HG02943 (cell line): Measurements from ENCODE around the gene GAN.
"Not testable (repeated sequence)": the region's sequence is repeated elsewhere in the genome, so short reads cannot be mapped to it uniquely, and the experiment has no call there.

Source experiments
- ATAC-seq: cut with Tn5 transposase; IDR thresholded peaks from one replicate; pipeline ENCODE4 v1.9.1; 2021; ENCODE audit warnings: mild to moderate bottlenecking, low read depth, moderate library complexity; ENCODE audit not compliant: unreplicated experiment

Gene GAN

GRCh38 chr16:81345172-81345571 lies 30.4 kb downstream of the GAN start:
- not testable (repeated sequence) for ATAC-seq

DNA sequence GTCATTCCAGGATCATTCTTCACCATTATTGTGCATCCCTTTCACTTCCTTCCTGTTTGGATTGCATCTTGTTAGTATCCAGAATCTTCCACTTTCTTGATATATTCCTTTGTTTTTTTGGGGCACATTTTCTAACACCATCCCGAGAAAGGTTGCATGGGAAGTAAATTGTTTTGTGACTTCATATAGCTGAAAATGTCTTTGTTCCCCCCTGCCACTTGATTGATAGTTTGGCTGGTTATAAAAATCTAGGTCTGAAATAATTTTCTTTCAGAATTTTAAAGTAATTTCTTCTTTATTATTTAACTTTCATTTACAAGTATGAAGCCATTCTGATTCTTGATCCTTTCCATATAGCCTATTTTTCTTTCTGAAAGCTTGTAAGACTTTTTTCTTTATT lies 32.7 kb downstream of the GAN start:
- ATAC-seq: no peak

DNA sequence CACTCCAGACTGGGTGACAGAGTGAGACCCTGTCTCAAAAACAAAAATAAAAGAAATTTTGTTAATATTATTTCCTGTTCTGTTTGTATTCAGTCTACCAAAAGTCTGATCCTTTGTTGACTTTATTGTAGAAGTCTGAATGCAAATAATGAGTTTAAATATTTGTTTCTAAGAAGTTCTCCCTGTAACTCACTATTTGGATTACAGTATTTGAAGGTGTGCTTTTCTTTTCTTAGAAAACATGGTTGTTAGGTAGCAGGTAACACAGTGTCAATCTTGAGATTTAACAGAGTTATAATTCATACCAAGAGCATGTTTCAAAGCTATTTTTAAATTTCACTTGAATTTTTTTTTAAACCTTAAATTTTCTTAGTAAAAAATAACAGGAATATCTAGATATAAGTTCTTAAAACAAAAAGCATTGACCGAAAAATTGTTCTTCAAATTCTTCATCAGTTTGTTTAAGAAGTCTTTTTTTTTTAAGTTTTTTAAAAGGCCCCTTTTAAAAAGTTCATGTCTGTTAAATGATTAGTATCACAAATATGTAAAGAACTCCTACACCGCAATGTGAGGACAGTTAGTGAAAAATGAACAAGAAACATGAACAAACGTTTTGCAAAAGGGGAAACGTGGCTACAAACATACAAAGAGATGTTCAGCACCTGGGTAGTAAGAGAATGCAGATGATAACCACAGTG lies 35.0 kb downstream of the GAN start:
- no peak for ATAC-seq

GRCh38 chr16:81350306-81350615 lies 35.5 kb downstream of the GAN start:
- no peak for ATAC-seq

- no peak for ATAC-seq
Observed at GRCh38 chr16:81353895-81354294, 39.1 kb downstream of the GAN start.

DNA sequence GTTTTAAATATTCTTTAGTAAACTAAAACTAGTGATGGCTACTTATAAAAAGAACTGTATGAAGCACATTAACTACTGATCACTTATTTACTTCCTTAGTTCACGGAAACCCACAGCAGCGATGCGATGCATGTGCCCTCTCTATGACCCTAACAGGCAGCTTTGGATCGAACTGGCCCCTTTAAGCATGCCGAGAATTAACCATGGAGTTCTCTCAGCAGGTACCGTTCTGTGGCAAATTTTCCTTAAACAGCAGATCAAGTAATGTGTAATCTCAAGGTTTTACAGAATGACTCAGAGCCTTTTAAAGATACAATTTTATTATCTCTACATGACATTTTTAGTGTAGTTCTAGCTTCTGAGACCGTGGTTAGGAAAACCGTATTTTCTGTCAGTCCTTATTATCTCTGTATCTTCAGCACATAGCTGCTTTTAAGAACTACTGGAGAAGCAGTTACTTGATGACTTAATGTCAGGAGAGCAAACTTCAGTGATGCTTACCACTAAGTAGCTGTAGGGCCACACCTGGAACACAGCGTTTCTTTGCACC lies 43.0 kb downstream of the GAN start:
- no peak for ATAC-seq

- ATAC-seq: no peak
Observed at GRCh38 chr16:81358860-81359259, 44.1 kb downstream of the GAN start.

DNA sequence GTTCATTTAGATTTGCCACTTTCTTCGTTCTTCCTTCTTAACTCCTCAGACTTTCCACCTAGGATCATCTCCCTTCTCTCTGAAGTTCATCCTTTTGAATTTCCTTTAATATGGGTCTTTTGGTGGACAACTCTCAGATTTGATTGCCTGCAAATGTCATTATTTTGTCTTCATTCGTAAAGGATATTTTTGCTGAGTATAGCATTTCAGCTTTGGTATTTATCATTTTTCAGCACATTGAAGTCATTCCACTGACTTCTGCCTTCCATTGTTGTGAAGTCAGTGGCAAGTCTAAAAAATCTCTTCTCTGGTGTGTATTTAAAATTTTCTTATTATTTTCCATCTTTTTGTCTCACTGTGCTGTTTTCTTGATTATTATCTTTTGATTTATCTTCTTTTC lies 45.4 kb downstream of the GAN start:
- no peak for ATAC-seq

DNA sequence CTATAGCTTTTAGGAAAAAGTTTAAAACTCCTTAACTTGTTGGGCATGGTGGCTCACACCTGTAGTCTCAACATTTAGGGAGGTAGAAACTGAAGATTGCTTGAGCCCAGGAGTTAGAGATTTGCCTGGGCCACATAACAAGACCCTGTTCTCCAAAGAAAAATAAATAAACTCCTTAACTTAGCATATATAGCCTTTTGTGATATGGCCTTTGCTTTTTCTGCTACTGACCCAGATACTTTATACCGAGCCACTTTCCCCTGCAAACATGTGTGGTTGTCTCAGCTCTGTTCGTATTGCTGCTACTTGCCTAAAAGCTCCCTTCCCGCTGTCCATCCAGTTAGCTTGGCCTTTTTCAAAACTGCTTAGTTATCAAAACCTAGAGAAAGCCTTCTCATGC lies 51.0 kb downstream of the GAN start:
- no peak for ATAC-seq

DNA sequence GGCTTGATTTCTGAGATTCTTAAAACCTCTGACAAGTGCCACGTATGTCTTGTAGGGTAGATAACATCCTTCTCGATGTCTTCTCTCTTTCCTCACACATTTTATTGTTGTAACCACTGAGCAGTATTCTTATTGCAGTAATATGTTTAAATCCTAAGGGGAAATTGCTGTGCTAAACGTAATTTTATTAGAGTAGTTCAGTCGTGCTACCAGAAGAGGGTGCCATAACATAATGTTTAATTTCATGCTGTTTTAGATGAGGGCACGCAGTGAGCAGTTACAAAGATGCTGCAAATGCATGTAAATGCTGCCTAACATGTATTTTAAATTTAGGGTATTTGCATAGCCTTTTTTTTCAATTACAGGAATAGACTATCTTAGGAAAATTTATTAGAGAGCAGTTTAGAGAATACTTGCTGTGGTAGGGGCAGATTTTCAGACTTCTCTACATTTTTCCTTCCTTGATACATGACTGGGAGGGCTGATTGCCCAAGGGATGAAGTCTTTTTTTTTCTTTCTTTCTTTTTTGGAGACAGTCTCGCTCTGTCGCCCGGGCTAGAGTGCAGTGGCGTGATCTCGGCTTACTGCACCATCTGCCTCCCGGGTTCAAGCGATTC lies 51.7 kb downstream of the GAN start:
- no peak for ATAC-seq

- ATAC-seq: no peak
Observed at GRCh38 chr16:81367821-81368220, 53.1 kb downstream of the GAN start.

DNA sequence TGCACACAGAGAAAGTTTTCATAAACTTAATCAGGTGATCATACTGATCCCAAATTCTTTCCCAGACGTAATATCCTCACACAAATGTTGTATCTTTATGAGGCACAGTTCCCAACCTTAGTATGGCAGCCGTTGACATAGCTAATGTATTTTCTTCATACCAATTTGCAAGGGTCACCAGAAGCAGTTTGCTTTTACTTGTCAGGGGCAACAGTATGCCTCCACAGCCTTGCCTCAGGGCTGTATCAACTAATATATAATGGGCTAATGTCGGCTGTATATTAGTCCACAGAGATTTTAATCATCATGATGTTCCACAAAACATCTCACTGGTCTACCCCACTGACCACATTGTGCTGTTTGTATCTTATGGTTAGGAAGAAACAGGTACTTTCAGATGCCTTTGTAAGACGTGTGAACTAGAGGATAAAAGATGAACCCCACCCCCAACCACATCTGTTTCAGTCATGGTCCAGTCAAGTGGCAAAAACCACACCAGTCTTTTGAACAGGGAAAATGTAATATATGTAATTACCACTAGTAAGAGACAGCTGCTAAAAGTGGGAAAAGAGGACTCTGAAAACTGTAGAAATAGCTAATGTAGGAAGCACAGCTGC lies 55.2 kb downstream of the GAN start:
- no peak for ATAC-seq

GRCh38 chr16:81371106-81371505 lies 56.3 kb downstream of the GAN start:
- no peak for ATAC-seq

DNA sequence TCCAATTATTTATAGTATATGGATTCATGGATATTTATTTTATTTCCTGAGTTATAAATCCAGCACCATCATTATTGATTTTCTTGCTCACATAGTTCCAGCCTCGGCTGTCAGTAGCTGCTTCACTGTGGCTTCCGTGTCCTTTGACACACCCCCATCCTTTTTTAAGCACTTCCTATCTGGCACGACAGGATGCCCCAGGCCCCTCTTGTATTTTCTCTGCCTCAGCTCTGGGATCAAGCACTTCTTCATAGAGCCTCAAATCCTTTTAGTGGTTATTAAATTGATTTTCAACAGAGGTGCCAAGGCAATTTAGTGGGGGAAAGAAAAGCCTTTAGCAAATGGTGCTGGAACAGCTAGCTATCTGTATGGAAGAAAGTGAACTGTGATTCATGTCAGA lies 59.8 kb downstream of the GAN start:
- ATAC-seq: no peak

DNA sequence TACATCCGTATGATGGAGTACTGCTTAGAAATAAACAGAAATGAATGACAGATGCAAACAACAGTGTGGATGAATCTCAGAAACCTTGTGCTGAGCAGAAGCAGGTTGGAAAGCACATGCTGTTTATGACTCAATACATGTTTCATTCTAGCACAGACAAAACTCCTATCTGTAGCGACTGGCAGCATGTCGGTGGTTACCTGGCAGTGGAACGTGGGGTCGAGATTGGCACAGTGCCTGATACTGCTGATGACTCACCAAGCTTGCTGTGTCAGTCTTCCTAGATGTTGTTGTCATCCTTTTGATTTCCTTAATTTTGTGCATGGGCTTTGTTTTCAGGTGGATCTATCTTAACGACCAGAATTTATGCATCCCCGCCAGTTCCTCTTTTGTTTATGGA lies 62.1 kb downstream of the GAN start:
- ATAC-seq: no peak

GRCh38 chr16:81378049-81378448 lies 63.3 kb downstream of the GAN start:
- no peak for ATAC-seq

DNA sequence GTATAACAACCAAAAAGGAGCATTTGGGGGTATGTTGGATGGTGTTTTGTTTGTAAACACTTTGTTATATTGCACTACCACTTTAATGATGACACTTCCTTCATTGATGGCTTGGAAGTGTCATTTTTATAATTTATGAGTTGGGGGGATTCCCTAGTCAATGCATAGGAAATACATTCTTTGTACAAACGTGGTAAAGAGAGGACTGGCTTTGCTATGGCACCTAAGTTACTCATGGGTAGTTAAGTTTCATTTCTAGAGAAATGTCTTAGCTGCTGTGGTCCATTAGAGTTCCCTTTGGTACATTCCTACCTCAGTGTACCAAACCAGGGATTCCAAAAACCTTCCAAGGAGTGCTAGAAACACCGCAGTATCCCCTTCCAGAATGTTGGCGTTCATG lies 66.2 kb downstream of the GAN start:
- ATAC-seq: no peak

GRCh38 chr16:81384006-81384405 lies 69.2 kb downstream of the GAN start:
- ATAC-seq: no peak

- ATAC-seq: no peak
Observed at GRCh38 chr16:81385031-81385756, 70.4 kb downstream of the GAN start.

GRCh38 chr16:81388357-81388756 lies 73.6 kb downstream of the GAN start:
- ATAC-seq: no peak

GRCh38 chr16:81390840-81391239 lies 76.1 kb downstream of the GAN start:
- ATAC-seq: no peak
